Transverse colon (tissue), 4 donors: ENCODE results near the gene MTRR.

Source experiments
- CTCF ChIP-seq, 5 experiments: fragments of 200-600 bp in 3 of 5; fragments of 450-650 bp in 2 of 5; sonication (generic) in 3 of 5; IDR thresholded peaks; 1 replicate in 2 of 5; 2 replicates in 3 of 5; pipeline ENCODE4 v1.5.1; 2016 to 2017; ENCODE audit warnings: antibody characterized with exemption in 5 of 5, inconsistent platforms in 3 of 5, mild to moderate bottlenecking in 2 of 5, moderate library complexity in 1 of 5
- EP300 ChIP-seq: sonication (generic); formaldehyde crosslinking; IDR thresholded peaks from one replicate; pipeline ENCODE4 v1.6.1; 2017; ENCODE audit warnings: antibody characterized with exemption, low read depth
- POLR2A ChIP-seq: fragments of 450-650 bp; IDR thresholded peaks from one replicate; pipeline ENCODE4 v1.6.1; 2016; ENCODE audit warnings: antibody characterized with exemption, mild to moderate bottlenecking, moderate library complexity
- POLR2AphosphoS5 ChIP-seq, 3 donors: sonication (generic); formaldehyde crosslinking; IDR thresholded peaks; one replicate each; pipeline ENCODE4 v1.6.1; 2016; ENCODE audit warnings: antibody characterized with exemption in 3 of 3

GRCh38 chr5:7846327-7846726 lies 22.6 kb upstream of the MTRR start:
- TF ChIP-seq CTCF (IDR thresholded peaks at IDR 0.05), result no peak
- TF ChIP-seq EP300, result no peak
- TF ChIP-seq POLR2A, result no peak
- no peak for TF ChIP-seq POLR2AphosphoS5 (IDR thresholded peaks at IDR 0.05)
